GM21528 (cell line): Measurements from ENCODE around the gene MALL.
"Not testable (repeated sequence)": the region's sequence is repeated elsewhere in the genome, so short reads cannot be mapped to it uniquely, and the experiment has no call there.

Source experiments
- ATAC-seq: cut with Tn5 transposase; IDR thresholded peaks from one replicate; pipeline ENCODE4 v1.9.1; 2021; ENCODE audit warnings: mild to moderate bottlenecking, moderate library complexity; ENCODE audit not compliant: unreplicated experiment, low FRiP score

The MALL gene

GRCh38 chr2:110054521-110055407 is 60.9 kb downstream of the MALL start:
- ATAC-seq: not testable (repeated sequence)

- not testable (repeated sequence) for ATAC-seq
Observed at GRCh38 chr2:110053688-110054087, 61.9 kb downstream of the MALL start.

GRCh38 chr2:110052166-110052565 is 63.5 kb downstream of the MALL start:
- ATAC-seq: not testable (repeated sequence)

GRCh38 chr2:110050222-110050621 is 65.4 kb downstream of the MALL start:
- ATAC-seq: not testable (repeated sequence)

GRCh38 chr2:110049769-110050168 is 65.9 kb downstream of the MALL start:
- not testable (repeated sequence) for ATAC-seq

- ATAC-seq: not testable (repeated sequence)
Observed at GRCh38 chr2:110048255-110049197, 67.1 kb downstream of the MALL start.

GRCh38 chr2:110047225-110047624 is 68.4 kb downstream of the MALL start:
- ATAC-seq: not testable (repeated sequence)

GRCh38 chr2:110041941-110042660 is 73.5 kb downstream of the MALL start:
- not testable (repeated sequence) for ATAC-seq

GRCh38 chr2:110037336-110037735 is 78.3 kb downstream of the MALL start:
- not testable (repeated sequence) for ATAC-seq

- ATAC-seq: not testable (repeated sequence)
Observed at GRCh38 chr2:110035384-110035783, 80.2 kb downstream of the MALL start.

- ATAC-seq: not testable (repeated sequence)
Observed at GRCh38 chr2:110034935-110035334, 80.7 kb downstream of the MALL start.
